BLaER1 treated with 17β-estradiol and CSF1 and Interleukin-3, amounts not matched to agents 10 nM and 100 nM (cell line): ENCODE measurements around the gene USB1.
"Not testable (repeated sequence)": the region's sequence is repeated elsewhere in the genome, so short reads cannot be mapped to it uniquely, and the experiment has no call there.

ENCODE experiments used
- H3K27ac ChIP-seq, 11 experiments: shearing (Covaris generic); formaldehyde crosslinking; 2 replicates each; pipeline ENCODE4 v1.8.1; 2022
- H3K27me3 ChIP-seq, 11 experiments: shearing (Covaris generic); formaldehyde crosslinking; 2 replicates each; pipeline ENCODE4 v1.8.1; 2022
- H3K36me3 ChIP-seq, 11 experiments: shearing (Covaris generic); formaldehyde crosslinking; 2 replicates each; pipeline ENCODE4 v1.8.1; 2022
- H3K4me1 ChIP-seq, 10 experiments: shearing (Covaris generic); formaldehyde crosslinking; 2 replicates each; pipeline ENCODE4 v1.8.1; 2022
- H3K4me2 ChIP-seq, 11 experiments: shearing (Covaris generic); formaldehyde crosslinking; 2 replicates each; pipeline ENCODE4 v1.8.1; 2022
- H3K4me3 ChIP-seq, 10 experiments: shearing (Covaris generic); formaldehyde crosslinking; 2 replicates each; pipeline ENCODE4 v1.8.1; 2022
- H3K9ac ChIP-seq, 11 experiments: shearing (Covaris generic); formaldehyde crosslinking; 2 replicates each; pipeline ENCODE4 v1.8.1; 2022
- H3K9me3 ChIP-seq, 11 experiments: shearing (Covaris generic); formaldehyde crosslinking; replicated peaks in 1 of 11; 2 replicates each; pipeline ENCODE4 v1.8.1; 2022
- H4K20me1 ChIP-seq, 11 experiments: shearing (Covaris generic); formaldehyde crosslinking; 2 replicates each; pipeline ENCODE4 v1.8.1; 2022
- Cebpa-rat ChIP-seq, 11 experiments: shearing (Covaris generic); IDR thresholded peaks; 2 replicates each; pipeline ENCODE4 v1.8.1; 2022

Gene USB1

GRCh38 chr16:57966986-57967385 lies 34.2 kb upstream of the USB1 start:
- H3K9me3 ChIP-seq: no peaks in the 10 kb centered on the region
- peak overlapping the region in 10 of 11 experiments; percentile 3 to 51 (median 30); a peak in 14 of 22 replicates for H3K4me2 ChIP-seq
- no peak overlapping the region for H3K9ac ChIP-seq
- no peaks in the 10 kb centered on the region for H3K36me3 ChIP-seq
- H3K4me3 ChIP-seq: no peak overlapping the region
- no peaks in the 10 kb centered on the region for H3K27me3 ChIP-seq
- H3K27ac ChIP-seq: no peak overlapping the region
- peaks cover 6 to 16% (median 8%) of the 10 kb centered on the region in 10 experiments for H3K4me1 ChIP-seq
- no peak for TF ChIP-seq Cebpa-rat (IDR thresholded peaks at IDR 0.05)
- no peaks in the 10 kb centered on the region; a peak in 1 of 22 replicates for H4K20me1 ChIP-seq

DNA sequence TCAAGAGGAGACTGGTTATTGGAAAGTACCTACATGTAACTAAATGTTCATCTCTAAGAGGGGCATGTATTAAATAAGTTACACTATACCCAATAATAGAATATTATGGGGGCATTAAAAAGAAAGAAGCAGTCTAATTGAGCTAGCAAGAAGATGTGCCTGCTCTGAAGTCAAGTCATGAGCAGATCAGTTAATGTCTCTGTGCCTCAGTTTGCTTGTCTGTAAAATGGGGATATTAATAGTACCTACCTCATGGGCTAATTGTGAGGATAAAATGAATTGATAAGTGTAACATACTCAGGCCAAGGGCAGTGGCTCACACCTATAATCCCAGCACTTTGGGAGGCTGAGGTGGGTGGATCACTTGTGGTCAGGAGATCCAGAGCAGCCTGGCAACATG lies 33.3 kb upstream of the USB1 start:
- Histone ChIP-seq H3K27ac (no peak overlapping the region), H3K4me3 (no peak overlapping the region), H3K4me1 (peaks cover 6 to 23% (median 15%) of the 10 kb centered on the region in 10 experiments), H3K9ac (no peak overlapping the region), H3K36me3 (no peaks in the 10 kb centered on the region), H3K4me2 (no peak overlapping the region), H3K27me3 (no peaks in the 10 kb centered on the region), H4K20me1 (no peaks in the 10 kb centered on the region; a peak in 1 of 22 replicates), H3K9me3 (no peaks in the 10 kb centered on the region)
- TF ChIP-seq Cebpa-rat (IDR thresholded peaks at IDR 0.05): no peak

- no peaks in the 10 kb centered on the region for H3K9me3 ChIP-seq
- H3K36me3 ChIP-seq: no peaks in the 10 kb centered on the region
- H3K9ac ChIP-seq: no peak overlapping the region
- H3K4me3 ChIP-seq: no peak overlapping the region
- H3K4me1 ChIP-seq: peaks cover 6 to 23% (median 15%) of the 10 kb centered on the region in 10 experiments
- TF ChIP-seq Cebpa-rat (IDR thresholded peaks at IDR 0.05): no peak
- no peaks in the 10 kb centered on the region; a peak in 1 of 22 replicates for H4K20me1 ChIP-seq
- no peak overlapping the region for H3K4me2 ChIP-seq
- H3K27me3 ChIP-seq: no peaks in the 10 kb centered on the region
- H3K27ac ChIP-seq: no peak overlapping the region
These were observed 31.6 kb upstream of the USB1 start for GRCh38 chr16:57969451-57970123.

DNA sequence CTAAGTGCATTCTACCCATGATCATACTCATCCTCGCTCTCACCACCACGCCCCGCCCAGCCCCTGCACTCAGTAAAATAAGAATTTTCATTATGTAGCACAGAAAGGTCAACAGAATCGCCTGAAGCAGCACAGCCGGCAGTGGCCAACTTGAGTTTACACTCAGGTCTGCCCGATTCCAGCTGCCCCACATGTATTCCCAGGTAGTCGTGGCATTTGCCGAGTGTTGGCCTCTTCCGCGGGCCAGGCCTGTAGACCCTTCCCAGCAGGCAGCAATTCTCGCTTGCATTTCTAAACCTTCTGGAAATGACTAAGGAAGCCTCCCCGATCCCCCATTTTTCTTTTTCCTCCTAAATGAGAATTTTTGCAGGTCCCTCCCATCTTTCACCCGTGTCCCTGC lies 30.9 kb upstream of the USB1 start:
- no peak for TF ChIP-seq Cebpa-rat (IDR thresholded peaks at IDR 0.05)
- no peaks in the 10 kb centered on the region; a peak in 1 of 22 replicates for H4K20me1 ChIP-seq

GRCh38 chr16:57970970-57971369 lies 30.2 kb upstream of the USB1 start, which contains the start of gene CNGB1:
Gene CNGB1 (minus strand): TSS chr16:57971128. CDS start chr16:57967286, 3,842 bp downstream.
- H3K27ac ChIP-seq: no peak within 1 kb of the TSS
- no peak within 1 kb of the TSS for H3K4me3 ChIP-seq
- H3K9ac ChIP-seq: no peak within 1 kb of the TSS
- H3K9me3 ChIP-seq: no peaks in the 10 kb centered on the region
- no peaks in the 10 kb centered on the region for H3K27me3 ChIP-seq
- TF ChIP-seq Cebpa-rat (IDR thresholded peaks at IDR 0.05): no peak
- no peaks in the 10 kb centered on the region for H3K36me3 ChIP-seq
- H3K4me1 ChIP-seq: peaks cover 6 to 22% (median 15%) of the 10 kb centered on the region in 10 experiments
- peak within 1 kb of the TSS in 2 of 11 experiments; percentile 0 to 22; a peak in 2 of 22 replicates for H3K4me2 ChIP-seq
- no peaks in the 10 kb centered on the region; a peak in 1 of 22 replicates for H4K20me1 ChIP-seq

More for the DNA sequence above, 30.9 kb upstream of the USB1 start:
- Histone ChIP-seq H3K27me3 (no peaks in the 10 kb centered on the region), H3K27ac (no peak overlapping the region), H3K4me1 (peaks cover 6 to 23% (median 15%) of the 10 kb centered on the region in 10 experiments), H3K4me2 (no peak overlapping the region), H3K9me3 (no peaks in the 10 kb centered on the region), H3K36me3 (no peaks in the 10 kb centered on the region), H3K4me3 (no peak overlapping the region), H3K9ac (no peak overlapping the region)

GRCh38 chr16:57971848-57972247 lies 29.4 kb upstream of the USB1 start:
- H3K4me1 ChIP-seq: peaks cover 4 to 16% (median 12%) of the 10 kb centered on the region in 10 experiments
- no peak overlapping the region for H3K27ac ChIP-seq
- no peak for TF ChIP-seq Cebpa-rat (IDR thresholded peaks at IDR 0.05)
- H3K9me3 ChIP-seq: no peaks in the 10 kb centered on the region
- H3K27me3 ChIP-seq: no peaks in the 10 kb centered on the region
- H4K20me1 ChIP-seq: no peaks in the 10 kb centered on the region; a peak in 1 of 22 replicates
- no peaks in the 10 kb centered on the region for H3K36me3 ChIP-seq
- H3K4me2 ChIP-seq: peak overlapping the region in 6 of 11 experiments; percentile 0 to 33 (median 26); a peak in 6 of 22 replicates
- no peak overlapping the region for H3K9ac ChIP-seq
- no peak overlapping the region for H3K4me3 ChIP-seq

- Histone ChIP-seq H3K9ac (no peak overlapping the region), H3K4me2 (peak overlapping the region in 7 of 11 experiments; percentile 0 to 33 (median 22); a peak in 8 of 22 replicates), H3K27ac (no peak overlapping the region), H3K27me3 (no peaks in the 10 kb centered on the region), H3K4me1 (peaks cover 0 to 12% (median 8%) of the 10 kb centered on the region in 10 experiments; a peak in 17 of 20 replicates), H4K20me1 (no peaks in the 10 kb centered on the region; a peak in 1 of 22 replicates), H3K36me3 (no peaks in the 10 kb centered on the region), H3K4me3 (no peak overlapping the region), H3K9me3 (no peaks in the 10 kb centered on the region)
- TF ChIP-seq Cebpa-rat (IDR thresholded peaks at IDR 0.05): no peak
These were observed 28.9 kb upstream of the USB1 start for GRCh38 chr16:57972306-57972705.

DNA sequence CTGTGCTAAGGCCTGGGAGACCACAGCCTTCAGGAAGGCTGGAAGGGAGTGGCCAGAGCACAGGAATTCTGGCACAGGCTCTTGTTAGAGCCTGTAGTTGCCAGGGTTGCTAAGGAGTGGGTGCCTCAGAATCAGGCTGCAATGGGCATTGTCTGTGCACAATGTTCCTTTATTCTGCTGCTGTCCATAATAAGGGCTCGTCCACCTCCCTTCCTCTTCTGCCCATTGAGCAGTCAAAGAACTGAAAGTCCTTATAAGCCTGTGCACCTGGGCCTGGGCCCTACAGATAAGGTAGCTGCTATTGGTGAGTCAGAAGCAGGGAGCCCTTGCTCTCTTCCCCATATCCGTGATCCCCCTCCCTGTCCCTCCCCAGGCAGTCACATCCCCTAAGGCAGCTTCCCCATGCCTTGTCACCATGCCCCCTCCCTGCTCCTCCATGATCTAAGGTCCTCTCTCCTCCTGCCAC lies 24.8 kb upstream of the USB1 start:
- Histone ChIP-seq H3K9me3 (no peaks in the 10 kb centered on the region), H3K4me1 (peaks cover 0 to 11% (median 7%) of the 10 kb centered on the region in 10 experiments; a peak in 10 of 20 replicates), H4K20me1 (no peaks in the 10 kb centered on the region; a peak in 1 of 22 replicates), H3K36me3 (no peaks in the 10 kb centered on the region), H3K4me3 (no peak overlapping the region), H3K27me3 (no peaks in the 10 kb centered on the region), H3K4me2 (no peak overlapping the region), H3K27ac (no peak overlapping the region), H3K9ac (no peak overlapping the region)
- no peak for TF ChIP-seq Cebpa-rat (IDR thresholded peaks at IDR 0.05)

DNA sequence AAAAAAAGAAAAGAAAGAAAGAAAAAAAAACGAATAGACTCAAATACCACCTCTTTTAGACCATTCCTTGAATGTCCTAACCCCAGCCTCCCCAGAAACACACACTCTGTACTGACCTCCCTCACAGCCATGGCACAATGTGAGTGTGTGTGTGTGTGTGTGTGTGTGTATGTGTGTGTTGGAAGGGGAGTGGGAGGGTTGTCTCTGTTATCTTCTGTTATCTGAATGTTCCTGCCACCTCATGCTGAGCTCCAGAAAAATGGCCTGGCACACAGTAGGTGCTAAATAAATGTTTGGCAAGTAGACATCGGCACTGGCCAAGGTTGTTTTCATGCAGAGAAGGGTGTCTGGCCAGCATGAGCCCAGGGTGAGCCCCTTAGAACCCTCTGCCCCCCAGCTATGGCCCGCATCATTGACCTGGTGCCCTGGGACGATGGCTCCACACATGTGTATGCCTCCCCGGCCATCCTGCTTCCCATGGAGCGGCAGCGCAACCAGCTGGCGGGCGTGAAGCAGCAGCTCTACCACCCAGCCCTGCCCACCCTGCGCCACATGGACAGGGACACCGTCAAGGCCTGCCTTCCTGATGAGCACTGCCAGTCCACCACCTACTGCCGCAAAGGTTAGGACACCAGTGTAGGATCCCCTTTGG lies 23.7 kb upstream of the USB1 start:
- Histone ChIP-seq H3K27me3 (no peaks in the 10 kb centered on the region), H3K9ac (no peak overlapping the region), H3K4me1 (peaks cover 0 to 4% (median 2%) of the 10 kb centered on the region in 10 experiments; a peak in 9 of 20 replicates), H4K20me1 (no peaks in the 10 kb centered on the region), H3K36me3 (no peaks in the 10 kb centered on the region), H3K4me2 (no peak overlapping the region), H3K27ac (no peak overlapping the region), H3K4me3 (no peak overlapping the region), H3K9me3 (no peaks in the 10 kb centered on the region)
- no peak for TF ChIP-seq Cebpa-rat (IDR thresholded peaks at IDR 0.05)

DNA sequence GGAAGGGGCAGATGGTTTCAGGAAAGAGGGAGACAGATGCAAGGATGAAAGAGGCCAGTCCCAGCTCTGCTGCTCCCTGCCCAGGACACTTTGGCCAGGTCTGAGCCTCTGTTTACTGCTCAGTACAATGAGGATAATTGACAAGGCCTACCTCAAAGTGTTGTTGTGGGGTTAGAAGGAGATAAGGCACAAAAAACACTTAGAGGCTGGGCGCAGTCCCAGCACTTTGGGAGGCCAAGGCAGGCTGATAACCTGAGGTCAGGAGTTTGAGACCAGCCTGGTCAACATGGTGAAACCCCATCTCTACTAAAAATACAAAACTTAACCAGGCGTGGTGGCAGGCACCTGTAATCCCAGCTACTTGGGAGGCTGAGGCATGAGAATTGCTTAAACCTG lies 23.1 kb upstream of the USB1 start:
- not testable (repeated sequence) for H3K4me1 ChIP-seq, H3K9me3 ChIP-seq, H3K27me3 ChIP-seq, H4K20me1 ChIP-seq, H3K9ac ChIP-seq, H3K36me3 ChIP-seq, H3K27ac ChIP-seq, H3K4me2 ChIP-seq, H3K4me3 ChIP-seq
